PC-9 (cell line): ENCODE data around the gene FAM3C. TPM values are rescaled to one million over a fixed set of nuclear protein-coding genes. Genes with fewer than 3 reads are reported as not detected.

Experiments
- BruUV-seq: library from RNA; stranded (reverse); fragments of 400-500 nt; replicated peaks from 2 replicates; lab custom pipeline; 2021; lab: Mats Ljungman, UMichigan
- CTCF ChIA-PET: fragments of 300-600 bp; sonication (Branson Sonifier 250); formaldehyde crosslinking; loops from one replicate; lab custom pipeline; 2022; ENCODE audit warnings: antibody characterized with exemption; lab: Charles Lee
- POLR2A ChIA-PET: fragments of 300-600 bp; sonication (Branson Sonifier 250); formaldehyde crosslinking; loops from one replicate; lab custom pipeline; 2022; ENCODE audit warnings: antibody characterized with exemption; ENCODE audit not compliant: unreplicated experiment; lab: Charles Lee
- DNase-seq, 2 experiments: peaks; one replicate each; pipeline versions ENCODE4 v3.0.0 to v3.0.0-alpha.2; 2015 to 2022; ENCODE audit warnings: mixed read lengths in 1 of 2
- H2AFZ ChIP-seq: fragments of 200-600 bp; sonication (generic); 2 replicates; pipeline ENCODE4 v1.8.1; 2017; ENCODE audit warnings: antibody characterized with exemption
- H3F3A ChIP-seq: fragments of 200-600 bp; sonication (generic); 2 replicates; pipeline ENCODE4 v1.8.1; 2017; ENCODE audit warnings: antibody characterized with exemption, mild to moderate bottlenecking, low read depth; ENCODE audit not compliant: insufficient read depth
- H3K27ac ChIP-seq: fragments of 200-600 bp; sonication (generic); 2 replicates; pipeline ENCODE4 v1.6.1; 2016; ENCODE audit warnings: mixed run types
- H3K27me3 ChIP-seq: fragments of 200-600 bp; sonication (generic); 2 replicates; pipeline ENCODE4 v1.6.1; 2016; ENCODE audit warnings: low read depth, mixed run types; ENCODE audit not compliant: insufficient read depth
- H3K36me3 ChIP-seq: fragments of 200-600 bp; sonication (generic); 2 replicates; pipeline ENCODE4 v1.6.1; 2016; ENCODE audit warnings: low read depth, mixed run types
- H3K4me1 ChIP-seq: fragments of 200-600 bp; sonication (generic); replicated peaks from 2 replicates; pipeline ENCODE4 v1.6.1; 2016; ENCODE audit warnings: mixed run types; ENCODE audit not compliant: insufficient read depth
- H3K4me2 ChIP-seq: fragments of 200-600 bp; sonication (generic); 2 replicates; pipeline ENCODE4 v1.6.1; 2017; ENCODE audit warnings: mixed run types
- H3K4me3 ChIP-seq: fragments of 200-600 bp; sonication (generic); 2 replicates; pipeline ENCODE4 v1.6.1; 2016; ENCODE audit warnings: mixed run types
- H3K79me2 ChIP-seq: fragments of 200-600 bp; sonication (generic); 2 replicates; pipeline ENCODE4 v1.6.1; 2017; ENCODE audit warnings: low read depth, mixed run types
- H3K9me2 ChIP-seq: fragments of 200-600 bp; sonication (generic); 2 replicates; pipeline ENCODE4 v1.8.1; 2017; ENCODE audit warnings: mild to moderate bottlenecking; ENCODE audit not compliant: insufficient read depth
- H3K9me3 ChIP-seq: fragments of 200-600 bp; sonication (generic); 2 replicates; pipeline ENCODE4 v1.8.1; 2016; ENCODE audit warnings: low read depth; ENCODE audit not compliant: insufficient read depth
- H4K20me1 ChIP-seq: fragments of 200-600 bp; sonication (generic); 2 replicates; pipeline ENCODE4 v1.8.1; 2017; ENCODE audit not compliant: insufficient read depth
- CTCF ChIP-seq: fragments of 200-600 bp; sonication (generic); conservative IDR thresholded peaks from 2 replicates; pipeline ENCODE4 v1.6.1; 2017; ENCODE audit warnings: mixed run types, antibody characterized with exemption, mild to moderate bottlenecking, moderate library complexity
- EZH2 ChIP-seq: fragments of 200-600 bp; sonication (generic); IDR thresholded peaks from 2 replicates; pipeline ENCODE4 v1.8.0; 2017; ENCODE audit warnings: antibody characterized with exemption, low read depth
- intact Hi-C: fragments of 100-400 bp; cut with micrococcal nuclease; formaldehyde crosslinking; loops from one replicate; pipeline ENCODE4 v1.10.0; 2022; ENCODE audit not compliant: unreplicated experiment
- total RNA-seq: library from RNA; stranded (reverse); gene quantifications from 2 replicates; pipeline ENCODE4 v1.2.3, GENCODE V29; 2021

FAM3C gene
- total RNA-seq, 1 experiment from 2014 or later = 134 TPM

- intact Hi-C loops = loop anchor here (10.0 kb wide), 1 partner anchor 375 kb away; no protein-coding TSS in a partner anchor
- CTCF ChIA-PET = interaction anchor here (0.7 kb wide), 1 partner anchor 19 kb away, joined by 3 read pairs; no protein-coding TSS in a partner anchor
- POLR2A ChIA-PET = interaction anchor here (0.5 kb wide), 1 partner anchor 388 kb away, joined by 10 read pairs; no protein-coding TSS in a partner anchor
- Histone ChIP-seq H4K20me1 (no peaks in the 10 kb centered on the region), H3K4me3 (no peak overlapping the region), H3K4me2 (no peak overlapping the region), H2AFZ (no peak overlapping the region), H3K36me3 (peaks cover 65% of the 10 kb centered on the region), H3K27me3 (no peaks in the 10 kb centered on the region), H3K9me2 (no peaks in the 10 kb centered on the region), H3K9me3 (no peaks in the 10 kb centered on the region), H3K79me2 (peaks cover 54% of the 10 kb centered on the region), H3F3A (no peaks in the 10 kb centered on the region), H3K4me1 (no peaks in the 10 kb centered on the region), H3K27ac (no peak overlapping the region)
- TF ChIP-seq CTCF (no peak), EZH2 (no peak)
- no peak for DNase-seq
- BruUV-seq = no TSS peak
These were observed 16.2 kb downstream of the FAM3C start for GRCh38 chr7:121379930-121380329.

- no peaks in the 10 kb centered on the region for H3K9me3 ChIP-seq
- no TSS peak for BruUV-seq
- no peaks in the 10 kb centered on the region for H3F3A ChIP-seq
- POLR2A ChIA-PET = no interaction called here
- no peaks in the 10 kb centered on the region for H4K20me1 ChIP-seq
- TF ChIP-seq CTCF (no peak), EZH2 (no peak)
- H3K79me2 ChIP-seq = peaks cover 24% of the 10 kb centered on the region; the same call in 1 of the 2 replicates
- H3K9me2 ChIP-seq = no peaks in the 10 kb centered on the region
- H3K36me3 ChIP-seq = peaks cover 62% of the 10 kb centered on the region
- no peaks in the 10 kb centered on the region for H3K27me3 ChIP-seq
- CTCF ChIA-PET = no interaction called here
- H3K4me2 ChIP-seq = no peak overlapping the region
- no peak overlapping the region for H2AFZ ChIP-seq
- H3K27ac ChIP-seq = no peak overlapping the region
- DNase-seq = no peak
- intact Hi-C loops = loop anchor here (10.0 kb wide), 1 partner anchor 378 kb away; no protein-coding TSS in a partner anchor
- H3K4me1 ChIP-seq = no peaks in the 10 kb centered on the region
- H3K4me3 ChIP-seq = no peak overlapping the region
These were observed 19.1 kb downstream of the FAM3C start for GRCh38 chr7:121376979-121377378.

- 0 out of 2 replicates have a peak, but pooled peaks cover 6% of the 10 kb centered on the region for H3K4me1 ChIP-seq
- peaks cover 12% of the 10 kb centered on the region; the same call in 1 of the 2 replicates for H3F3A ChIP-seq
- no peak overlapping the region for H3K4me2 ChIP-seq
- TF ChIP-seq CTCF (peak; percentile 32; the same call in 1 of the 2 replicates), EZH2 (no peak)
- H2AFZ ChIP-seq = no peak overlapping the region
- POLR2A ChIA-PET = interaction anchor here (0.6 to 0.7 kb wide), 3 partner anchors 21 to 386 kb away, joined by 3 to 8 read pairs (median 4); no protein-coding TSS in a partner anchor
- H4K20me1 ChIP-seq = no peaks in the 10 kb centered on the region
- H3K36me3 ChIP-seq = peaks cover 70% of the 10 kb centered on the region
- intact Hi-C loops = loop anchor here (10.0 kb wide), 1 partner anchor 382 kb away; no protein-coding TSS in a partner anchor
- no peaks in the 10 kb centered on the region for H3K27me3 ChIP-seq
- no TSS peak for BruUV-seq
- H3K4me3 ChIP-seq = no peak overlapping the region
- H3K79me2 ChIP-seq = no peaks in the 10 kb centered on the region
- CTCF ChIA-PET = interaction anchor here (1.8 kb wide), 1 partner anchor 174 kb away, joined by 4 read pairs; no protein-coding TSS in a partner anchor
- no peaks in the 10 kb centered on the region for H3K9me3 ChIP-seq
- DNase-seq = no peak
- H3K9me2 ChIP-seq = no peaks in the 10 kb centered on the region
- peak overlapping the region; percentile 4; the same call in 1 of the 2 replicates for H3K27ac ChIP-seq
These were observed 22.9 kb downstream of the FAM3C start for GRCh38 chr7:121373177-121373576.
